Activated naive CD8-positive, alpha-beta T cell treated with anti-CD3 and anti-CD28 coated beads, Interleukin-2, amount 50 U/mL, for 24 hours (primary cell): Measurements from ENCODE around the gene GIMAP6.
"Not testable (repeated sequence)": the region's sequence is repeated elsewhere in the genome, so short reads cannot be mapped to it uniquely, and the experiment has no call there.

ENCODE experiments used
- ATAC-seq: fragments of 150-1000 bp; cut with Tn5 transposase; one replicate; pipeline ENCODE4 v1.10.0; 2021
- DNase-seq: peaks from one replicate; pipeline ENCODE4 v3.0.0; 2021
- H3K27ac Mint-ChIP-seq: one replicate; pipeline ENCODE4 v1.8.0; 2021; ENCODE audit warnings: mild to moderate bottlenecking, mixed read lengths
- H3K27me3 Mint-ChIP-seq: one replicate; pipeline ENCODE4 v1.8.0; 2021; ENCODE audit warnings: mixed read lengths
- H3K36me3 Mint-ChIP-seq: one replicate; pipeline ENCODE4 v1.8.0; 2021; ENCODE audit warnings: low read depth, mixed read lengths
- H3K4me1 Mint-ChIP-seq: one replicate; pipeline ENCODE4 v1.8.0; 2021; ENCODE audit warnings: mixed read lengths
- H3K4me3 Mint-ChIP-seq: one replicate; pipeline ENCODE4 v1.8.0; 2021; ENCODE audit warnings: mild to moderate bottlenecking, moderate library complexity, mixed read lengths
- H3K9me3 Mint-ChIP-seq: one replicate; pipeline ENCODE4 v1.8.0; 2021; ENCODE audit warnings: mixed read lengths

The GIMAP6 gene

DNA sequence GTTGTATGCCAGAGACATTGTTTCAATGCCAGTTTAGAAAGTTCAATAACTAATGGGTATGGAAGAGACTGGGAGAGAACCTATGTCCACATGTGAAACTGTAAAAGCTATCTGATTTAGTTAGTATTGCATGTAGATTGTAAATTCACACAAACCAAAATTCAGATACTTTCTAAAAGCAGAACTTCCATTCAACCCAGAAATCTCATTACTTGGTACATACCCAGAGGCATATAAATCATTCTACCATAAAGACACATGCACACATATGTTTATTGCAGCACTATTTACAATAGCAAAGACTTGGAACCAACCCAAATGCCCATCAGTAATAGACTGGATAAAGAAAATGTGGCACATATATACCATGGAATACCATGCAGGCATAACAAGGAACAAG lies 30.6 kb upstream of the GIMAP6 start:
- not testable (repeated sequence) for ATAC-seq, H3K4me3 Mint-ChIP-seq, H3K27me3 Mint-ChIP-seq, H3K36me3 Mint-ChIP-seq, DNase-seq
- Mint-ChIP-seq H3K27ac (peak overlapping the region; percentile 28), H3K4me1 (peaks cover 66% of the 10 kb centered on the region), H3K9me3 (peaks cover 11% of the 10 kb centered on the region)

DNA sequence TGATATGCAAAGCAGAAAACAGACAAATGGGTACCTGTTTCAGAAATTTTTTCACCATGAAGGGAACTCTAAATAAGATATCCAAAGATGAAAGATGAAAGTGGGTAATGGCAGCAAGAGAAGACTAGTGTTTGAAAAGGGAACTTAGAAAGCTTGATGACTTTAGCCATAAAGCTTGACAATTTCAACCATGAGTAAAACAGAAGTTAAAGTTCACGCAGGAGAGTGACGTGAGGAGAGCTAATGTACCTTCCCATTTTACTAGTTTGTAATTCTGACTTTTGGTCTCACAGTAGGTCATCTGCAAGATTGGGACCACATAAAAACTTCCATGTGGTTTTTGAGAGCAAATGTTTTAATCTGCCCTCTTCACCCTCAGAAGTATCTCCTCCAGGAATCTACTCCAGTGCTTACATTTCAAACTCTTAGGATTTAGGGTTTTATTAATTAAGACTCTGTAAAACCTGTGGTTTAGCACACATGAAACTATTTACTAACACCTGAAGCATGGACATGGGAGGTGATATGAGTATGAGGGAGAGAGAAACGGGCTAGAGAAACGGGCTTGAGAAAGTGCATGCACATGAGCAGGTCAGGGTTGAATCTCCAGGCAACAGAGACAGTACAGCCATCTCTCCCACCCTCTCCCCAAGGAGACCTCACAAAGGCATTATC lies 28.9 kb upstream of the GIMAP6 start:
- ATAC-seq = no peak
- peaks cover 20% of the 10 kb centered on the region for H3K9me3 Mint-ChIP-seq
- no peaks in the 10 kb centered on the region for H3K27me3 Mint-ChIP-seq
- peaks cover 48% of the 10 kb centered on the region for H3K4me1 Mint-ChIP-seq
- no peak for DNase-seq
- no peak overlapping the region for H3K27ac Mint-ChIP-seq
- H3K36me3 Mint-ChIP-seq = peaks cover 7% of the 10 kb centered on the region
- H3K4me3 Mint-ChIP-seq = no peak overlapping the region

DNA sequence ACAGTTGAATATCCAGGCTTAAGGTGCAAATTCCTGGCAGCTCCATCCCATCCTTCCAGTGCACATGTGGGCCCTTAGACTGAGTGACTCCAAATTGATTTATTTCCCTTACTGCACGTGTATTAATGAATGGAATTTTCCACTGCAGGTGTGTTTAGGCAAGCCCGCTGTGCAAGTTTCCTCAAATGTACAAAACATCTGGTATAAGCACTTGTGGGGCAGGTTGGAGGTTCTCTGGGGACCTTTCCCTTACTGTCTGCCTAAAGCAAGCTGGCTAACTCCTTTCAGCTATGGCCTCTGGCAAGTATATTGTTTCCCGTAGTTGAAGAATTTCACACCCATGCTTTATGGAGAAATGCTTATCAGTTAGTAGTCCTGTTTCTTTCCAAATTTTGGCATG lies 25.3 kb upstream of the GIMAP6 start:
- peaks cover 18% of the 10 kb centered on the region for H3K4me1 Mint-ChIP-seq
- ATAC-seq = no peak
- H3K27ac Mint-ChIP-seq = no peak overlapping the region
- peaks cover 3% of the 10 kb centered on the region for H3K36me3 Mint-ChIP-seq
- H3K27me3 Mint-ChIP-seq = no peaks in the 10 kb centered on the region
- no peak overlapping the region for H3K4me3 Mint-ChIP-seq
- DNase-seq = no peak
- peaks cover 26% of the 10 kb centered on the region for H3K9me3 Mint-ChIP-seq

- DNase-seq (no peak), ATAC-seq (no peak)
- H3K9me3 Mint-ChIP-seq = peaks cover 40% of the 10 kb centered on the region
- no peak overlapping the region for H3K27ac Mint-ChIP-seq
- no peak overlapping the region for H3K4me3 Mint-ChIP-seq
- H3K36me3 Mint-ChIP-seq = peaks cover 11% of the 10 kb centered on the region
- no peaks in the 10 kb centered on the region for H3K27me3 Mint-ChIP-seq
- peaks cover 8% of the 10 kb centered on the region for H3K4me1 Mint-ChIP-seq
Observed at GRCh38 chr7:150656047-150656446, 23.9 kb upstream of the GIMAP6 start.

DNA sequence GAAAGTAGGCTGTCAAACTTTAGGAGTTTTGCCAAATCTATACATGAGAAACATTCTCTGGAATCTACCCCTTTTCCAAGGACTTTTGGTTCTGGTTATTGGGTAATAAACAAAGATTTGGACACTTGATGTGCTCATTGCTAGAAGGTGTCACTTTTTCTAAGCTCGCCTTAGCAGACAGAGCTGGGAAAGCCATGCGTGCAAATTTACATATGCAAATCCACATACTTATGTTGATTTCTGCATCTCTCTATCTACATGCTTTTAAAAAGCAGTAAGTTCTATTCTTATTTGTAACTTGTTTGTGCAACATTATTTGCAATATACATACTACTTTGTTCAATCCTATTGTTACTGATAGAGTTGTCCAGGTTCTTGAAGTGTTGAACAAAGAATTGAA lies 22.5 kb upstream of the GIMAP6 start:
- H3K4me3 Mint-ChIP-seq = no peak overlapping the region
- H3K4me1 Mint-ChIP-seq = peaks cover 5% of the 10 kb centered on the region
- ATAC-seq = no peak
- no peak for DNase-seq
- H3K27me3 Mint-ChIP-seq = no peaks in the 10 kb centered on the region
- no peak overlapping the region for H3K27ac Mint-ChIP-seq
- H3K36me3 Mint-ChIP-seq = peaks cover 14% of the 10 kb centered on the region
- peaks cover 42% of the 10 kb centered on the region for H3K9me3 Mint-ChIP-seq

- DNase-seq = no peak
- Mint-ChIP-seq H3K27ac (peak overlapping the region; percentile 55), H3K27me3 (no peaks in the 10 kb centered on the region), H3K36me3 (peaks cover 32% of the 10 kb centered on the region), H3K4me3 (no peak overlapping the region), H3K4me1 (peaks cover 38% of the 10 kb centered on the region), H3K9me3 (peaks cover 59% of the 10 kb centered on the region)
- no peak for ATAC-seq
Observed at GRCh38 chr7:150649080-150649385, 16.8 kb upstream of the GIMAP6 start.

DNA sequence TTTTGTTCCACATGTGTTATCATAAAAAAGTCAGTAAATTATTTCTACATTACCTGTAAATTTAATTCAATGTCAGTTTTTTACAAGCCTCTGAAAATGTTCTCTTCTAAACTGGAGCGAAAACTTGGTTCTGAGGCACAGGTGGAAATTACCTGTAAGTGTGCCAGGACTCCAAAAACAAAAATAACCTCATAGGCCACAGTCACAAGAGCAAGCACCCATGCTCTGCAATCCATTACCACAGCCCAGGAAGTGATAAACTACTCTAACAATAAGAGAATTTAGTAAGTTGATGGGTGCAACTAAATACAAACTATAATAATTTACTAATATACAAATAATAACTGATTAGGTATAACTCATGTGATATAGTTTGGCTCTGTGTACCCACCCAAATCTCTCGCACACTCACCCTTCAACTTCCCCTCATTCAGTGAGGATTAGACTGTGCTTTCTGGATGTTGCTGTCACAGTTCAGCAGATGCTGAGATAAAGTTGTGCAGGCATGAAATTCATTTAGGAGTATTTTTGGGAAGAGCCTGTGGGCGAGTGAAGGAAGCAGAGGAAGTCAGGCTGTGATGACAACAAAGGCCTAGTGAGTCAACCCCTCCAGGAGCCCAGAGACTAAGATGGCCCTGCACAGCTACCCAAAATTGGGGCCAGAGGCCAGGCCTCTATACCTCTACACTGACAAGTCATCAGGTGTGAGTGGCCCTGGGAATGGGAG lies 16.3 kb upstream of the GIMAP6 start:
- Mint-ChIP-seq H3K36me3 (peaks cover 32% of the 10 kb centered on the region), H3K4me3 (no peak overlapping the region), H3K9me3 (peaks cover 65% of the 10 kb centered on the region), H3K27me3 (no peaks in the 10 kb centered on the region), H3K4me1 (peaks cover 36% of the 10 kb centered on the region), H3K27ac (peak overlapping the region; percentile 55)
- ATAC-seq (no peak), DNase-seq (no peak)

DNA sequence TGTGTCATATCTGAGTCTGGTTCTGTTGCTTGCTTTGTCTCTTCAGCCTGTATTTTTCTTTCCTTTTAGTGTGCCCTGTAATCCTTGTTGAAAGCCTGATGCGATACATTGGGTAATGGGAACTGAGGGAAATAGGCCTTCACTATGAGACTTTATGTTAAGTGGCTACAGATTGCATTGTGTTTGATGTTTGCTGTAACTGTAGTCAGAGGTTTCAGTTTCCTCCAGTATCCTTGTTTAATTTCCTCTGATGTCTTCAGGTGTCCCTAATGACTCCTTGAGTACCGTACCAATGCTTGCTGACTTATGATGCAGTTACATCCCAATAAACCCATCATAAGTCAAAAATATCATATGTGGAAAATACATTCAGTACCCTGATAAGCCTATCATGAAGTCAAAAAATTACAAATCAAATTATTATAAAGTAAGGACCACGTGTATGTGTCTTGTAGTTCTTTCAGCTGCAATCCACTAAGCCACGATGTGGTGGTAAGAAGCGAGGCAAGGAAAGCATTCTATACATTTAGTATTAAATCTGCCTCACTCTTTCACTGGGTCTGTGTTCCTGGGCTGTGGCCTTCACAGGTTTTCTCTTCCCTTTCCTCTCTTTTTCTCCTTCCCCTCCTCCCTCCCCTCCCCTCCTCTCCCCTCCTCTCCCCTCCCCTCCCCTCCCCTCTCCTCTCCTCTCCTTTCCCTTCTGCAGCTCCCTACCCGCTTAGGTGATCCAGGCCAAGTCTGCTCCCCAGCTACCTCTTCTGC lies 13.3 kb upstream of the GIMAP6 start:
- Mint-ChIP-seq H3K27ac (peak overlapping the region; percentile 50), H3K36me3 (peaks cover 22% of the 10 kb centered on the region), H3K4me1 (peaks cover 42% of the 10 kb centered on the region), H3K9me3 (peaks cover 46% of the 10 kb centered on the region), H3K4me3 (peak overlapping the region; percentile 33), H3K27me3 (no peaks in the 10 kb centered on the region)
- ATAC-seq (no peak), DNase-seq (no peak)

- H3K9me3 Mint-ChIP-seq = peaks cover 51% of the 10 kb centered on the region
- no peak for DNase-seq
- no peak for ATAC-seq
- H3K36me3 Mint-ChIP-seq = peaks cover 32% of the 10 kb centered on the region
- no peaks in the 10 kb centered on the region for H3K27me3 Mint-ChIP-seq
- H3K4me3 Mint-ChIP-seq = no peak overlapping the region
- H3K27ac Mint-ChIP-seq = no peak overlapping the region
- peaks cover 30% of the 10 kb centered on the region for H3K4me1 Mint-ChIP-seq
Observed at GRCh38 chr7:150642926-150643325, 10.7 kb upstream of the GIMAP6 start.

- no peak for ATAC-seq
- no peak overlapping the region for H3K27ac Mint-ChIP-seq
- peaks cover 56% of the 10 kb centered on the region for H3K9me3 Mint-ChIP-seq
- H3K4me3 Mint-ChIP-seq = no peak overlapping the region
- peaks cover 39% of the 10 kb centered on the region for H3K36me3 Mint-ChIP-seq
- no peaks in the 10 kb centered on the region for H3K27me3 Mint-ChIP-seq
- DNase-seq = no peak
- H3K4me1 Mint-ChIP-seq = peaks cover 33% of the 10 kb centered on the region
Observed at GRCh38 chr7:150641854-150642253, 9.7 kb upstream of the GIMAP6 start.

GRCh38 chr7:150633926-150634325 lies 1.7 kb upstream of the GIMAP6 start:
- DNase-seq (no peak), ATAC-seq (no peak)
- Mint-ChIP-seq H3K27ac (peak overlapping the region; percentile 33), H3K9me3 (peaks cover 24% of the 10 kb centered on the region), H3K36me3 (peaks cover 44% of the 10 kb centered on the region), H3K4me1 (peaks cover 64% of the 10 kb centered on the region), H3K27me3 (no peaks in the 10 kb centered on the region), H3K4me3 (no peak overlapping the region)

DNA sequence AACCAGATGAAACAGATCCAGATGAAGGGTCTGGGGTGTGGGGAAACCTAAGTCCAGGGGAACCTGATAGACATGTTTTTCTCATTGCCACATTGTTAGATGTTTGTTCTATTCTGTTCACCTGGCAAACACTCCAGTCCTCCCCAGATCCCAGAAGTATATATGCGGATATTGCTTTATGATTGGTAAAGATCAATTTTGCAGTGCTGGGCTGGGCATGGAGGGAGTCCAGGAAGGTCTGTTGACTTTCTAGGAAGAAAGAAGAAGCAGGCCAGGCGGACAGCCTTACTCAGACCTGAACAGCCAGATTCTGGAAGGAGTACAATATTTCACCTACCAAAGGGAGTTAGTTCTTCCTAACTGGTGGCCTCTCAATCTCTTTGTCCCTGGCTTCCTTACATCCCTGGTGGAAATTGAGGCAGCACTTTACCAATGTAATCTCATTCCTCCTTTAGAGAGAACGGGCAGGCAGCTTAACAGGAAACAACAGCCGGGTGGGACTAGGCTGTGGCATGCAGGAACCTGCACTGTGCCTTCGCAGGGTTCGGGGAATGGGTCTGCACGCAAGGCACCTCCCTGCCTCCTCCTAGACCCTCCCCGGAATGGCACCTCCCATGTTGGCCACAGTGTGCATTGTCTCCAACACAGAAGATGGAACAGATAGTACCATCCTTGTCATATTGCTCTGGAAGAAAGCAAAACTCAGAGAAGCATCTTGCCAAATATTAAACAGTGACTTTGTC lies 930 bp downstream of the GIMAP6 start:
- Mint-ChIP-seq H3K4me3 (peak overlapping the region; percentile 98), H3K27ac (peak overlapping the region; percentile 92), H3K36me3 (peaks cover 50% of the 10 kb centered on the region), H3K4me1 (peaks cover 65% of the 10 kb centered on the region), H3K27me3 (no peaks in the 10 kb centered on the region), H3K9me3 (peaks cover 9% of the 10 kb centered on the region)
- peak; percentile 85 for ATAC-seq
- DNase-seq = peak; percentile 46

DNA sequence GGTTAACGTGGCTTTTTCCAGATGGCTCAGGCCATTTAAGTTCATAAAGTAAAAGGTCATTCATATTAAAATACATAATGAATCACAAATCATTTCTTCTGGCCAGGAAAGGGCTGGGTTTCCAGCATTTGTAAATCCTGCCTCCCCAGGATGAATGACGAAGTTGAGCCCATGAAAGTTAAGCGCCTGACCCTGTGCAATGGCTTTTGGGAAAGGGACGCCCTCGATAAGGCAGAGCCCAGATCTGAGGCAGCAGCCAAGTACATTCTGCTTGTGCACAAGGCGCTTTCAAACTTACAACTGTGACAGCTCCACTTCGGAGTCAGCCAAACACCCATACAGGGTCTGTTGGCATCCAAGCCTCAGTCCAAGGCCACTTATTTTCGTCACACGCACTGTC lies 2.8 kb downstream of the GIMAP6 start:
- no peak for ATAC-seq
- no peak for DNase-seq
- peaks cover 65% of the 10 kb centered on the region for H3K36me3 Mint-ChIP-seq
- H3K4me3 Mint-ChIP-seq = no peak overlapping the region
- peaks cover 55% of the 10 kb centered on the region for H3K4me1 Mint-ChIP-seq
- H3K27ac Mint-ChIP-seq = no peak overlapping the region
- H3K9me3 Mint-ChIP-seq = peaks cover 5% of the 10 kb centered on the region
- H3K27me3 Mint-ChIP-seq = no peaks in the 10 kb centered on the region

DNA sequence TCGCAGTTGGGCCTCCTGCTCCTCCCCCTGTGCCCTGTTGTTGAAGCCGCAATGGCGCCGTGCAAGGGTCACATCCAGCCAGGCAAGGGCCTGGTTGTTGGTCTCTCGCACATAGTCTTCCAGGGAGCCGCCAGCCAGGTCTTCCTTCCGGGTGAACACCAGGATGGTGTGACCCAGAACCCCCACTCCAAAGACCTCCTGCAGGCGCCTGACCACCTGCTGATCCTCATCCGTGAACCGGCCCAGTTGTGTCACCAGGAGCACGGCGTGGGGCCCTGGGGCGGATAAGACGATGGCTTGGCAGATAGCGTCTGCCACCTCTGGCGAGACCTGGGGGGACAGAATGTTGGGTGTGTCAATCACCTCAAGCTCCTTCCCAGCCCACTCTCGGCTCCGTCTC lies 4.2 kb downstream of the GIMAP6 start:
- no peak overlapping the region for H3K27ac Mint-ChIP-seq
- no peak overlapping the region for H3K4me3 Mint-ChIP-seq
- no peak for ATAC-seq
- peaks cover 65% of the 10 kb centered on the region for H3K36me3 Mint-ChIP-seq
- no peaks in the 10 kb centered on the region for H3K27me3 Mint-ChIP-seq
- no peak for DNase-seq
- H3K9me3 Mint-ChIP-seq = peaks cover 5% of the 10 kb centered on the region
- peaks cover 47% of the 10 kb centered on the region for H3K4me1 Mint-ChIP-seq
